Right forelimb (tissue), 1 donor: Measurements from ENCODE around the gene ASB2.

ENCODE experiments used
- DNase-seq: peaks from one replicate; pipeline ENCODE4 v3.0.0-alpha.2; 2018

The ASB2 gene

DNA sequence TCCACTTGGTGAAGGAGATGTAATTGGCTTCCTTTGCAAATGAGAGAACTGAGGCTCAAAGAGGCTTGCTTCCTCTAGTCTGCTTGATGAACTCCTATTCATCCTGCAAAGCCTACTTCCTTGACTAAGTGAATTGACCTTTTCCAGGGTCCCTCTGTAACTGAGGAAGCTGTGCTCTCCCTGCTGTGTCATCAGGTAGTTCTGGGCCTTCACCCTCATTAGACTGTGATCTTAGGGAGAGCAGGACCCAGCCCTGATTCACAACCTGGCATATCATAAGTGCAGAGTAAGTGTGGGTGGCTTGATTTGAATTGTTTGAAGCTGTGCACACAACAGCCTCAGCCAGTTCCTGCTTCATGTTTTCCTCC lies 16.3 kb downstream of the ASB2 start:
- no peak for DNase-seq

DNA sequence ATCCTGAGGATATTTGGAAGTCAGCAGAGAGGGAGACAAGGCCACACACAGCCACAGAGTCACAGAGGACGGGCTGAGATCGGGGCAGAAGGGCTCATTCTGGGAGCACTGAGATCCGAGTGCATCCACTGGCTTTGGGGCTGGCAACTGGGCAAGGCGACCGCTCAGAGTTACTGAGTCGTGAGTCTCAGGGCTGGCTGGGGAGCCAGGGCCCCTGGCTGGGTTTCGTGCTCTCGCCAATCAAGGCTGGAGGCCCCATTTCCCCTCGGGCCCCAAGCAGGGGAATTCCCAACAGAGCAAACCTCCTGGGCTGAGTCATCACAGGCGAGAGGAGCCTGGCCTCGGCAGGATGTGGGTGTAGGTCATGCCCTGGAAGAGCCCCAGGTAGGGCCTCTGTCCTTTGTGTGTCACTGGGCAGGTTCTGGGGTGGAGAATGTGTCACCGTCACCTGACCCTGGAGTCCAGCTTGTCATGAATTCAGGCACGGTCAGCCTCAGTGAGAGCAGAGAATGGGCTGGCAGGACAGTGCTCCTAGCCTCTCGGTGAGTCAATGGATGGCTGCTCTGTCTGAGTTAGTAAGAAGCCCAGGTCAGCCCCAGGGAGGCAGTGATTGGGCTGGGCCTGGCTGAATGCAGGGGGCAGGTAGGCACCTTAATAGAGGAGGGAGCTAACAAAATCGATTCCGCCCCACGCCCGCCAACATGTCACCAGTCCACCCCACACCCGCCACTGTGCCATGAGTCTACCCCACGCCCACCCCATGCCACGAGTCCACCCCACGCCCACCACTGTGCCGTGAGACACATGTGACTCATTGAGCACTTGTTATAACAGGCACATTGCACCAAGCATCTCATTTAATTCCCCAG lies 16.9 kb downstream of the ASB2 start:
- no peak for DNase-seq

DNA sequence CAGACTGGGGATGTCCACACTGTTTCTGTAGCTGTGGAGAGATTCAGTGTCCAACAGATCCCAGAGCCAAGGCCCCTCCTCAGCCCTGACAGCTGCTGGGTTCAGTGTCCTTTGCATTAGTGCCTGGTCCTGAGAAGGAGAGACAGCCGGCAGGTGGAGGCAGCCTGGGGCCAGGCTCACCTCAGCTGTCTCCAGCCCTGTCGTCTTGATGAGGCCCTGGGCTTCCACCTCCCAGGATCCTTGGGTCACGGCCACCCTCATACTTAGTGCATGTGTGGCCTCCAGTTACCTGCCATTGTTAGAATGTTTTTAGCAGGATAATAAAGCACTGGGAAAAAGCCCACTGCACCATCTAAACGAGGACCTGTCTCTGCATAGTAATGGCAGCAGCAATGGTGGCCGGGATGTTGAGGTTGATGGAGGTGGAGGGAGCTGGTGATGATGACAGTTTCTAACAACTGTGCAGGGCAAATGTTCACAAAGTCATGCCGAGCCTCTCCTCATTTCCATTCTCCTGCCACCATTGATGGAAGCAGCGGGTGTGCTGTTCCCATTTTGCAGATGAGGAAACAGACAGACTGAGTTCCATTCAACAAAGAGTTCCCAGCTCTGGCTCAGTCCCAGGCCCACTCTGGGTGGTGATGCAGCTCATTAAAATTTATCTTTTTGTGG lies 17.7 kb downstream of the ASB2 start:
- no peak for DNase-seq

DNA sequence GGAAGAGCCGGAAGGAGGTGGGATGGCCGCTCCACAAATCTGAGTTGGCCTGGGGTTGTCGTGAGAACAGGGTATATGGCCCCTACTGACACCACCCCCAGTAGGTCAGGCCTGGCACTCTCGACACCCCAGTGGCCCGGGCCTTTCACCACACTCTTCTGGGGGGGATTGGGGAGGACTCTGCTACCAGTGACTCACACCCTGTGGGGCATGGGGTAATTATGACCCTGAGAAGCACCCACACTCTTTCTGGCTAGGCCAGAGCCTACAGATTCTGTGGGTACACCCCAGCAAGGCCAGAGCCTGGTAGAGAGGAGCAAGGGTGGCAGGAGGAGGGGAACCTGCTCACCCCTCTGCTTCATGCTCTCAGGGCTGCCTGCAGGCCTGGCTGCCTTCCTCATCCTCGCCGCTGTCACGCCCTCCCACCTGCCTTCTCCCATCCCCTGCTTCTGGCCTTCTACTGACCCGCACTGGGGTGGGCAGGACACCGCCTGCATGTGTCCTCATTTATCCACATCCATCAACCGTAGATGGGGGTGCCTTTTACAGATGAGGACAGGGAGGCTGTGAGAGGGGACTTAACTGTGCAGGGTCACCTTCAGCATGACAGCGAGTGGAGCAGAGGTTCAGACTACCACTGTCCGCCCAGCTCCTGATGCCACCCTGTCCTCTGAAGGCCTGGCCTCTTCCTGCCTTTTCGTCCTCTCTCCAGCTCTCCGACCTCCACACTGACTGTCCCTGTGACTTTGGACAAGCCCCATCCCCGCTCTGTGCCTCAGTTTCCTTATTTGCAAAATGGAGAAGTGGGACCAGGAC lies 18.4 kb downstream of the ASB2 start:
- no peak for DNase-seq

DNA sequence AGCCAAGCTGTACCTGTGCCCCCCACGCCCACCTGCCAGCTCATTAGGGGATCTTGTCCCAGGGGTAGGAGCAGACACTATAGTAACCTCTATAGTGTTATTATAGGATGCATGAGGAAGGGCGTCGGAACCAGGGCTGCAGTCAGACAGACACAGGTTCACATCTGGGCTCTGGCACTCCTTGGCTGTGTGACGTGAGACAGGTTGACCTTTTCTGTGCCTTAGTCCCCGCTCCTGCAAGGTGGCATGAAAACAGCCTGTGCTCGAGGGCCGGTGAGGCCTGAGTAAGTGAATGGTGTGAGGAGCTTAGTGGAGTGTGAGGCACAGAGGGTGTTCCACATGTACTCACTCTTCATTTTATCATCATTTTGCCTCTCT lies 19.0 kb downstream of the ASB2 start:
- no peak for DNase-seq

DNA sequence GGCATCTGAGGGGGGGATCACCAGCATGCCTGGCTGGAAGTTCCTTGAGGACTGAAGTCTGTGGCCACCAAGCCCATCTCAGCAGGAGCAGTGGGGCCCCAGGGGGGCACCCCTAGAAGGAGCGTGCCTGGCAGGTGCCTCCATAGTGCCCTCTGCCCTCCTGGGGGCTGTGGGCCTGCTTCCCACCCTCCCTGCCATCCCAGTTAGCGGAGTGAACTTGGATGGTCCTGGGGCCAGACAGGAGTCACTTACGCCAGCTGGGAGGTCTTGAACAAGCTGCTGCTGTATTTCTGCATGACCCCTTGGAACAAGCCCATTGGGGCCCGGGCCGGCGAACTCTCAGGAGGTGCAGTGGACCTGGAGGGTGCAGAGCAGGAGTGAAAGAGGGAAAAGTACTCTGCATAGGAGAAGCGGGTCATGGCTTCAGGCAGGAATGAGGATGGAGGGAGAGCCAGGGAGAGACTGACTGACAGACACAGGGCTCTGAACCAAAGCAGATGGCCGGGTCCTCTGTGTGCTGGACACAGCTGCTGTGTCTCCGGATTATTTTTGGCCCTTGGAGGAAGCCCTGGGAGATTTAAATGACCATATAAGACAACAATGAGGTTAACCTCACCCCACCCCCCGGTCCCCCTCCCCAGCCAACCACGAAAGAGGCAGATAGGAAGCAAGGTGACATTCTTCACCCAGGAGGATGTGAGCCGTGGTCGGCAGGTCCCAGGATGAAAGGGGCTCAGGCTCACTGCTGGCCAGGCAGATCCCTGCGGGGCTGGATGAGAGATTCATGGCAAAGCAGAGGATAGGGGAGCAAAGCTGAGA lies 19.6 kb downstream of the ASB2 start:
- DNase-seq, result no peak

DNA sequence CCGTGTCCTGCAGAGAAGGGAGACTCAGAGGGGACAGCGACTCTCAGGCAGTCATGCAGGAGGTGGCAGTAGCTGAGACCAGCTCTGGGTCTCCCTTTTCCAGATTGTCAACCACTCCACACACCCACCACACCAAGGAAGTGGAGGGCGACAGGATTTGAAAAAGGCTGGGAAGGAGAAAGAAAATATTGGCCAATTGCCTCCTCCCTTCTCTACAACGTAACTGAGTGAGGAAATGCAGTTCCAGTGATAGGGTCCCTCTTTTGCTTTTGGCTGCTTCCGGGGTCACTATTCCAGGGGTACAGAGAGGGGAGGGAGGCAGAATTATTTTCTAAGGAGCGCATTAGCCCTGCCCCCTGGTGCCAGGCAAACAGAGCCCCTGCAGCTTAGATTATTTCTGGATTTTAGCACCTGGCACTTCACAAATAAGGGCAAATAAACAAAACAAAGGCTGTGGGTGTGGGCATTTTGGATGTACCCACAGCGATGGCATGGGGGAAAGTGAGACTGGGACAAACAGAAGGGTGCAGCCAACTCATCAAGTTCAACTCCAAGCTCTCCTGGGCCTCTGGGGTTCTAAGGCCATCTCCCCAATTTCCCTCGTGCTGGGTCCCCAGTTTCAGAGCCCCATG lies 20.4 kb downstream of the ASB2 start:
- no peak for DNase-seq

DNA sequence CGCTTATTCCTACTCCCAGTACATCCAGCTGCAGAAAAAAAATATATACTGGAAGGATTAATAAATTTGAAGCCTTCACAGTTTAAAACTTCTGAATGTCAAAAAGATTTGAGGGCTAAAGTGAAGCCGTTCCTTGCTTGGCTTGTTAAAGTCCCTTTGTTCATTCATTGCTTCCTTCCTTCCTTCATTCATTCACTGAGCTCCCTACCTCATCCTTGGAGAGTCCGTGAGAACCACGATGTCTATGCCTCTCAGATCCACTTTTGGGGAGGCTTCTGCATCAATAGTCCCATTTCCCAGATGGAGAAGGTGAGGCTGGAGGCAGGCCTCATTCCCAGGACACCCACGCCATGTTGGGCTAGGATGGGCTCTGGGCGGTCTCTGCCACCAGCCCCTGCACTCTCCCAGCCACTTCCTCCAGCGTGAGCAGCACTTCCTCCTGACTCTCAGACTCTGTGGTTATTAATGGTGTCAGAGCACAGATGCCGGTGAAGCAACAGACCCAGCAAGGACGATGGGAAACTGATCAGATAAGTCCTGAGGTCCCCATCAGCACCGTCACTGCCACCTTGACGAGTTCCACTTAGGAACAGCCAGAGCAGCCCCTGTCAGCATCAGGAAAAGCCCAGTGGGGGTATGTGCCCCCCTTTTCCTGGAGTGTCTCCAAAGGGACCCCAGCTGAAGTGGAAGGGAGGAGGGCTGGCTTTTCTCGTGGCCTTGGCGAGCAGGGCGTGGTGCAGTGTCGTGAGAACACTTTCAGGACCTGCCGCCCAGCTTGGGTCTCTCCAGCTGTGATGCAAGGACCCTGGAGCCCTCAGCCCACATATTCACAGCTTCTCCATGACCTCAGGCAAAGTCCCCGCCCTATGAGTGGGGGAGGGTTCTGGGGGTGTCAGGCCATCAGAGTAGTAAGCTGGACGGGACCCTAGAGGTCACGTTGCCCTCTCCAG lies 21.2 kb downstream of the ASB2 start:
- DNase-seq, result no peak

DNA sequence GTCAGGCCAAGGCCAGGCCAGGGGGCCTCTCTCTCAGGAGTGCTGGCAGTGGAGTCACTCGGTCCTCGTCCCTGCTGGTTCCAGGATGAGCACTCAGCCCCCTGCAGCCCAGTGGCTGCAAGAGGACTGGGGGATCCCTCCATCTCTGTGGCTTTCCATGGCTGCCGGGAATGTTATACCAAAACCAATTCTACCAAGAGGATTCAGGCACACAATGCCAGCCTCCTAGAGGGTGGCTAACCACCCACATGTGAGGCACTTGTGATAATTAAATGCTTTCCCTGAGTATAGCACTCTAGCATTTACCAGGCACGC lies 21.9 kb downstream of the ASB2 start:
- no peak for DNase-seq

DNA sequence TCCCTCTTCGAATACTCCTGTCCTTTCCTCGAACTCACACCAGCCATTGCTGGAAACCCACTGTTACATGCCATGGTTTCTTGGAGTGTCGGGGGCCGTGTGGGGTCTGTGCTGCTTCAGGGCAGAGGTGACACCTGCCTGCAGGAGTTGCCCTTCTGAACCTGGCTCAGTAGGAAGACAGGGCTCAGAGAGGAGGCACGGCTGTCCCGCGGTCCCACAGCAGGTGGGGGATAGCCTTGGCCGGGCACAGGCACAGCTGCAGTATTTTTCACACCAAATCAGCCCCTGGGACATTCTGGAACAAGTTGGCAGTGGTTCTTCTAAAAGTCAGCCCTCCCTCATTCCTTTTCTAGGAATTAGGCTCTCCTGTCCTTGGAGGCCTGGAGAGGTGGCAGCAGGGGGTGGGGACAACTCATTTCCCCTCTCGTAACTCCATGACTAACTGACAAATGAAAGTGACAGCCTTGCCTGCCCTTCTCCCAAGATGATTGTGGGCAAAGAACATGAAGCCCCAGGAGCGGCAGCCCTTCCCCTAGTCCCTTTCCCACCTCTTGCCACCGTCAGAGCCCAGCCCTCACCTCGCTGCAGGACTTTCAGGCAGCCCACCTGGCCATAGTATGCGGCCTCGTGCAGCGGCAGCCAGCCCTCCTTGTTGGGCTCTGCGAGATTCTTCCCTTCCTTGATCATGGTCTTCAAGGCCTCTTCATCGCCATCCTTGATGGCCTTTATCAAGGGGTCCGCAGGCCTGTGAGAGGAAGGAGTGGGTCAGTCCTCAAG lies 22.4 kb downstream of the ASB2 start:
- no peak for DNase-seq

DNA sequence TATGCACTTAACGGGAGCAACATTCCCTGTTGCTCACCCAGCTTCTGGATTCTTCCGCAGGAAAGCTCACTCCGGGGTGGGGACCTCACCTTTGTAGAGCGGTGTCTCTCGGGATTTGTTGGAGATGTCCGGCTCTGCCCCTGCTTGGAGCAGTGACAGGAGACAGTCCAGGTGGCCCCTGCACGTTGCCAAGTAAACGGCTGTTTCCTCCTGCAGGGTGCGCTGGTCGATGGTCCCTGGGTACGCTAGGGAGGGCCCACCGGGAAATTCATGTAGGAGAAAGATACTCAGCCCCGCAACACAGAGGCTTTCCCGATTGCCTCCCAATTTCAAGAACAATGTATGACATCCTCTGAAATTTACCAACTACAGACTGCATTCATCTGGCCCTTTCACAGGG lies 23.1 kb downstream of the ASB2 start:
- no peak for DNase-seq

DNA sequence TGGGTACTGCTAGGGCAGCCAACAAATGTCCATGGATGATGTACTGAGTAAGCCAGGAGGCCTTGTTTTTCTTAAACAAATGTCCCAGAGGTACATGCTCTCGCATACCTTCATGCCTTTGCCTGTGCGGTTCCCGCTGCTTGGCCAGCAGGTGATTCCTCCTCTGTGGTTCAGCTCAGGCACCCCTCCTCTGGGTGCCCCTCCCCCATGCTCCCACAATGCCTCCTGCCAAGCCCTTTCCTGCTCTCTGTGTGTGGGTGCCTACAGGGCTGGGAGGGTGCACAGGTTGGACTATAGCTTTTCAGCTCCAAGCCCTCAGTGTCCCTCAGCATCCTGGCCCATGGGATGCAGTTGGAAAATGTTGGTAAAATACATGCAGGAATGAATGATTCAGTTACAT lies 23.5 kb downstream of the ASB2 start:
- no peak for DNase-seq

DNA sequence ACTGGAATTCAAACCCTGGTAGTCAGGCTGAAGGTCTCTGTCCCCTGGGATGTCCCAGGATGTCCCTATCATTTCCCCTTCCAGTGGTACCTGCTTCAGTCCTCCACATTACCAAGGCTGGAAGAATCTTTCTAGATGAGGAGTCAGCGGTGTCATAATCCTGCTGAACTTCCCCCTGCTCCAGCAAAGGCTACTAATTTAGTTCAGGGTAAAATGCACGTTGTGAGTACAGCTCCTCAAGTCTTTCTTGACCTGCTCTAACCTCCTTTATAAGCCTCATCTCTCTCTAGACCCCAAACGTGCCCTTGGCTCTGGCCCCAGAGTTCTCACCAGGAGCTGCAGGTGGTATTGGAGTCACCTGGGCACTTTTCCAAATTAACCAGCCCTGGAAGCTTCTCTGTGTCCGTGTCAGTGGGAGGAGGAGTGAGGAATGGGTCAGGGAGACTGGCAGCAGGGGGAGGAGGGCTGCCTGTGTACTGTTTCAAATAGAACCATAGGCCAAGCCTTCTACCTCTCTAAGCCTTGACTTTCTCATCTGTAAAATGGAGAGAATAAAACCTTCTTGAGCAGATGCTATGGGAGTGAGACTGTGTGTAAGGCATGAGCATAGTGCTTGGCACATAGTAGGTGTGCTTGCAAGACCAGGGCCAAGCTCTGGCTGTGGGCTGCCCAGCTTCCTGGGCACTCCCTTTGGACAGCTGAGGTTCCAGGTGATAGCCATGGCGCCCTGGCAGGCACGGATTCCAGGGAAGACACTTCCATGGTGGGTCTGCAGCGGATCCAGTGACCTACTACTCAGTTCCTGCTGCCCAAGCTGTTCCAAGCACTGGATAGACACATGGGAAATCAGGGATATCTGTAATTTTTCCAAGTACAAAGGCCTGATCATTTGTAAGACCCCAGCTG lies 24.5 kb downstream of the ASB2 start:
- no peak for DNase-seq

DNA sequence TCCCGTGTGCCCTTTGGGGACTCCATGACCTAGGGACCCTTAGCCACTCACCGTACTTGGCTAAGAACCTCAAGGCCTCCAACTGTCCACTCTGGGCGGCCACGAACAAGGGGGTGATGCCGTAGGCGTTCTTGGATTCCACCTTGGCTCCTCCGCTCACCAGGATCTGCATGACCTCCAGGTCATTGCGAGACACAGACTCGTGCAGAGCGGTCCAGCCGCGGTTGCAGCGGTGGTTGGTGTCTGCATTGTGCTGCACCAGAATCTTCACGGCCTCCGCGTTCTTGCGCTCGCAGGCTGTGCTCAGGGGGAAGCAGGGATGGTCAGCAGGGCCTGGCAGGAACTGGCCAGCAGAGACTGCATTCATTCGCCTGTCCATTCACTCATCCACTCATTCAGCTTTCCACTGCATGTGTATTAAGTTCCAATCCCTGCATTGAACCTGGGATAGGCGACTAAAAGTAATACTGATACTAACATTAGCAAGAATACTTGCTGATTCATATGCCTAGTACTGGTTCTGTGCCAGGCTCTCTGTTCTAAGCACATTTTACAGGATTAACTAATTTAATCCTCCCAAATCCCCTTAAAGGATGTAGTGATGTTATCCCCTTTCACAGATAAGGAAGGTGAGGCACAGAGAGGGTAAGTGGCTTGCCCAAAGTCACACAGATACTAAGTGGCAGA lies 25.3 kb downstream of the ASB2 start:
- DNase-seq, result no peak

DNA sequence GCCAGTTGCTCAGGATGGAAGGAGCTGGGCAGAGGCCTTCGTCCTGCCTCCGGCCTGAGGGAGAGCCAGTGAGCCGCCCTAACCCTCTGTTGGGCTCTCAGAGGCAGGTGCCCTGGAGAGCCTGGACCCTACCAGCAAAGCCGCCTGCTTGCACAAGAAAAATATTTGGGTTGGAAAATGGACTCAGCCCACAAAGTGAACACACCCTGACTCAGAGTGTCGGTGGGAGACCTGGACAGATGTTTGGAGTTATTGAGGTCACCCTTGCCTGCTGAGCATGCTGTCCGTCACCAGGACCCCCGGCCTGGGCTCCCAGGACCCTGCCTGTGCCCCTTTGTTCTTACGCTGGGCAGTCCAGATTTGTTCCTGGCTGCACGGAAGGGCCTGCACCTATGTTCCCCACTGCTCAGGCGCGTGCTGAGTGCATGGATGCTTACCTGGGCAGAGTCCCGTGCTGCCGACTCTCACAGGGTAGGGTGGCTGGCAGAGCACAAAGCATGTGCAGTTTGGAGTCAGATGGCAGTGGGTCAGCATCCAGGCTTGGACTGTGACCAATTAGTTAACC lies 26.8 kb downstream of the ASB2 start:
- DNase-seq, result no peak

DNA sequence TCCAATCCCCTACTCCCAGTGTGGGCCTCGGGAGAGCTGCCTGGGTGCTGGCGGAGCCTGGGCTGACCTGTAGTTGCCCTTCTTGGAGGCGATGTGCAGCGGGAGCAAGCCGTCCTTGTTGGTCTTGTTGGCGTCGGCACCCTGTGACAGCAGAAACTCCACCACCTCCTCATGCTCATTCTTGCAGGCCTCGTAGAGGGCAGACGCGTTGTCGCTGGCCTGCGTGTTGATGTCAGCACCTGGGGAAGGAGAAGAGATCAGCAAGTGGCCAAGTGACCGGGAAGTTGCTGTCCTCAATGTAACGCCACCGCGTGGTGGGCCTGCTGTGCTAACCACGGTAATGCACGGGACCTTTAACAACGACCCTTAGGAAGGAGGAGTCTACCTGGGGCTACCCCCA lies 29.1 kb downstream of the ASB2 start:
- no peak for DNase-seq

DNA sequence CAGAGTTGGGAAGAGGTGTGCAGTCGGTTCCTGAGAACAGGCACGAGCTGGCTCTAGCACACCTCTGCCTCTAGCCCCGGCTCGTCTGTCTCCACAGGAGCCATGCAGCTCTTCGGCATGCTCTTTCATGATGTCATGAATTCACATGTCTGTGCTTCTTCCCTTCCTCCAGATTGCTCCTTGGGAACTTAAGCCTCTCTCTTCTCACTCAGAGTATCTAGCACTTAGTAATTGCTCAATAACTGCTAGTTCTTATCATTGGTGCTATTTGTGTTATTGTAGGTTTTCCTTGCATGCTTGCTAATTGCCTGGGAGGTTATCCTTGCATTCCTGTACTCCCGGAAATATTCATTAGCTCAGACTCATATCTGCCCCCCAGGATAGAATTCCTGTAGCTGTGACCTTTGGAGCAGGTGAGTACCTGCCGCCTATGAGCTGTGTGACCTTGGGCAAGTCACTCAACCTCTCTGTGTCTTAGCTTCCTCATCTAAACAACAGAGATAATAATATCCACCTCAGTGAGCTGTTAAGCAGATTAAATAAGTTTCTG lies 29.8 kb downstream of the ASB2 start:
- DNase-seq, result no peak

DNA sequence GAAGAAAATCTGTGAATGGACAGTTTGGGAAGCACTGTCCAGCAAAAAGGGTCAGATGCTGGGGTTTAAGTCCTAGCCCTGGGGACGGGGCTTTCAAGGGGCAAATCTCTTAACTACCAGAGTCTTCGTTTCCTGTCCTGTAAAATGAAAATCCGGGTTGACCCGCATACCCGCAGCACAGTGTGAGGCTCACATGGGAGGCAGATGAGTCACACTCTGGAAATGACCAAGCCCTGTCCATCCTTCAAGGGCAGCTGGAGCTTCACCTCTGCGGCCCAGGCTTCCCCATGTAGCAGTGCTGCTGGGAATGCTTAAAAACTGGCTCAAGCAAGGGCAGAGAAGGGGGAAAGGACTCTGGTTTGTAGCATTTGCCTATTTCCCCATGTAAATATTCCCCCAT lies 30.3 kb downstream of the ASB2 start:
- DNase-seq, result no peak
